NCI-H345 treated with DMSO at 0.1 percent for 48 hours (cell line): ENCODE results near the gene S100A6.
"Not testable (repeated sequence)": the region's sequence is repeated elsewhere in the genome, so short reads cannot be mapped to it uniquely, and the experiment has no call there.

Source experiments
- DNase-seq: peaks from one replicate; lab custom pipeline; 2025; ENCODE audit not compliant: unreplicated experiment; lab: John Stamatoyannopoulos, UW

Gene S100A6

DNA sequence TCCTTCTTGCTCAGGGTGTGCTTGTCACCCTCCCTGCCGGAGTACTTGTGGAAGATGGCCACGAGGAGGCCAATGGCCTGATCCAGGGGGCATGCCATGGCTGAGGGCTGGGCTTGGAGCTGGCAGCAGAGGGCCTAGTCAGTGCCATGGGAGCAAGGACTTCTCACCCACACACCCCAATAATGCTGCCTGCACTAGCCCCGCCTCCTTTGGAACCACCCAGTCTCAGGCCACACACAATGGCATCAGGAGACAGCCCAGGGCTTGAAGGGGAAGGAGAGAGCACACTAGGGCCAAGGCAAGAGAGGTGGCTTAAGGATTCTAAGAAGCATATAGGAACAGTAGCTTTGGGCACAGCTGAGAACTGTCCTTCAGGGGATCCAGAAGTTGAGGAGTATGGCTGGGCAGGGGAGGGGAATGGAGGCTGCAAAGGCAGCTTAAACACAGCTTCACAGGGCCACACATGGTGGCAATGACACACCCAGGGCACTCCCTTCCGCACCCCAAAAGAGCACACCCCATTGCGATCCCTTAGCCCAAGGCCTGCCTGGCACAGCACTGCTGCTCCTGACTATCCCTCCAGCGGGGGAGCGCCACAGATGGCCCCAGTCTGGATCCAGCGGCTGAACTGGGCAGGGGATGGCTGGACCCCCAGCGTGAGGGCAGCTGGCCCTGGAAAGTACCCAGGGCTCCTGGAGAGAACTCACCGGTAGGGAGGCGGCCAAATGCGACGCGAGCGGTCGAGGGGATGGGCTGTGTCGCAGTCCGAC lies at the start of gene S100A6:
TSS of gene S100A6 (minus strand) at position 750 of the 770 bp plus-strand sequence. CDS start at position 98, 652 bp downstream.
- DNase-seq: no peak

DNA sequence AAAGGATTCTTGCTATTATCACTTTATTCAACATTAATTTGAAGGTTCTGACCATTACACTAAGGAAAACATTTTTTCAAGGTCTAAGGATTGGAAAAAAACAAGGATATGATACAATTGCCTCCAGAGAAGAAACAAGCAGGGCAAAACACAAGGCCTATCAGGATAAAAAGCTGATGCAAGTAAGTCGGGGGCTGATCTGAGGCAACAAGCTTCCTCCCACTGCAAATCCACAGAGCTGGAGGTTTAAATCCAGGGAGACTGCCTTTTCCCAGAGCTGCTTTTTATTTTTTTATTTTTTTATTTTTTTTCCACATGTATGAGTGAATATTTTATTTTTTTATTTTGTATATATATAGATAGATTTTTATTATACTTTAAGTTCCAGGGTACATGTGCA lies 49.2 kb upstream of the S100A6 start:
- no peak for DNase-seq

DNA sequence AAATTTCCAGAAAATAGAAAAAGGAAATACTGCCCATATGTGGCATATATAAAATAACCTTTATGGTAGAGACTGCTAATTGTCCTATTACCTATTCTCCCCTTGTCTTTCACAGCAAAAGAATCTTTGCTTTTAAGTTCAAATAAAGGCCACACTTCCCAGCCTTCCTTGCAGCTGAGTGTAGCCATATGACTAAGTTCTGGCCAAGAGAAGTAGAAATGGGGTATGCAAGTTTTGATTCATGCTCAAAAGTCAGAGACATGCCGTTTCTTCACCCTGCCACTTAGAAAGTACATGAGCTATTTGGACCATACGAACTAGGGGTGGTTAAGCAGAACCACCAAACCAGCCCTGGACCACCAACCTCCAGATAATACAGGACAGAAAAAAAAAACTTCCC lies 48.2 kb upstream of the S100A6 start:
- no peak for DNase-seq

DNA sequence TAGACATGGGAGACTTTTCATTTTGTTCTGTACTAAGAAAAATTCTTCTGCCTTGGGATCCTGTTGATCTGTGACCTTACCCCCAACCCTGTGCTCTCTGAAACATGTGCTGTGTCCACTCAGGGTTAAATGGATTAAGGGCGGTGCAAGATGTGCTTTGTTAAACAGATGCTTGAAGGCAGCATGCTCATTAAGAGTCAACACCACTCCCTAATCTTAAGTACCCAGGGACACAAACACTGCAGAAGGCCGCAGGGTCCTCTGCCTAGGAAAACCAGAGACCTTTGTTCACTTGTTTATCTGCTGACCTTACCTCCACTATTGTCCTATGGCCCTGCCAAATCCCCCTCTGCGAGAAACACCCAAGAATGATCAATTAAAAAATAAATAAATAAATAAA lies 47.7 kb upstream of the S100A6 start:
- not testable (repeated sequence) for DNase-seq

DNA sequence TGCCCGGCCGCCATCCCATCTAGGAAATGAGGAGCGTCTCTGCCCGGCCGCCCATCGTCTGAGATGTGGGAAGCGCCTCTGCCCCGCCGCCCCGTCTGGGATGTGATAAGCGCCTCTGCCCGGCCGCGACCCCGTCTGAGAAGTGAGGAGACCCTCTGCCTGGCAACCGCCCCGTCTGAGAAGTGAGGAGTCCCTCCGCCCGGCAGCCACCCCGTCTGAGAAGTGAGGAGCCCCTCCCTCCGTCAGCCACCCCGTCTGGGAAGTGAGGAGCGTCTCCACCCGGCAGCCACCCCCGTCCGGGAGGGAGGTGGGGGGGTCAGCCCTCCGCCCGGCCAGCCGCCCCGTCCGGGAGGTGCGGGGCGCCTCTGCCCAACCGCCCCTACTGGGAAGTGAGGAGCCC lies 47.0 kb upstream of the S100A6 start:
- not testable (repeated sequence) for DNase-seq

DNA sequence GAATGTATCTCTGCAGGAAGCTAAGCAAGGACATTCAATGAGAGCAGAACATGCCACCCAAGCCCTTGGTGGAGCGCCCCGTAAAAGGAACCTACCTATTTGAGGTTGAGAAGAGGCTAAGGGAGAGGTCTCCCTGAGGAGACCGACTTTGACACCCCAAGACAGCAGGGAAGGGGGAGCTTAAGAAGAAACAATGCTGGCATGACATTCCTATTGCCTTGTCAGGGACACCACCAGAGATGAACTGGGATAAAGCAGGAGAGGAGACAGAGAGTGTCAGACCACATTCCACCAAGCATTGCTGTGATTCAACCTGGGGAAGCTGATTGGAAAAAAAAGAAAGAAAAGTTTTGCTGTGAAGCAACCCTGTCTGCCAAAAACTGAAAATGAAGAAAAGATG lies 43.1 kb upstream of the S100A6 start:
- DNase-seq: no peak

DNA sequence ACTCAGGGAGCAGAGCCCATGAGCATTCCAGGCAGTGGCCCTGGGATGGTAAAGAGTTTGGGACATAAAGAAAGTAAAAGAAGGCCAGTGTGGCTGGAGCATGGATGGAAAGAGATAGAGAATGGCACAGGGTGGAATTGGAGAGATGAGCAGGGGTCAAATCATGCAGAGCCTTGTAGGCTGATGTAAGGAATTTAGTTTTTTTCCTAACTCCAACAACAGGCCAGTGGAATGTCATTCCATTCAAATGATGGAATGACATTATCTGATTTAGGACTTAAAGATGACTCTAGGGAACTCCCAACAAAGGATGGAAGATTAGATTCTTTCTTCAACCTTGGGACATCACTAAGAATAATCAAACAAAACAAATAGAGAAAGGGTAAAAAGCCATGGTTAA lies 42.7 kb upstream of the S100A6 start:
- DNase-seq: no peak

DNA sequence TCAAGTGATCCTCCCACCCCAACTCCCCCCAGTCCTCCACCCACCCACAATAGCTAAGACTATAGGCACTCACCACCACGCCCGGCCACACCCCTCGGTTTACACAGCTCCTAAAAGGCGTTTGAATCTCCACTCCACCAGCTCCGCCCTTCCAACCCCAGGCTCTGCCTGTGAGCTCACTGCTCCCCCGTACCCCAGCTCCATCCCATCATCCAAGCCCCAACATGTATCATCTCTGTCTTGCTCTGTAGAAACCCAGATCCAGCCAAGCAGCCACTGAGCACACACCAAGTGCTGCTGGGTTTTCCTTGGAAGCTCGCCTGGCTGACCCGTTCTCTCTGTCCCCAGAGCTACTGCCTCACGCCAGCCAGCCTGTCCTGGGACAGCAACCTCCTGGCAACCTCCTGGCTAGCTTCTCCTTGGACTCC lies 41.8 kb upstream of the S100A6 start:
- no peak for DNase-seq

DNA sequence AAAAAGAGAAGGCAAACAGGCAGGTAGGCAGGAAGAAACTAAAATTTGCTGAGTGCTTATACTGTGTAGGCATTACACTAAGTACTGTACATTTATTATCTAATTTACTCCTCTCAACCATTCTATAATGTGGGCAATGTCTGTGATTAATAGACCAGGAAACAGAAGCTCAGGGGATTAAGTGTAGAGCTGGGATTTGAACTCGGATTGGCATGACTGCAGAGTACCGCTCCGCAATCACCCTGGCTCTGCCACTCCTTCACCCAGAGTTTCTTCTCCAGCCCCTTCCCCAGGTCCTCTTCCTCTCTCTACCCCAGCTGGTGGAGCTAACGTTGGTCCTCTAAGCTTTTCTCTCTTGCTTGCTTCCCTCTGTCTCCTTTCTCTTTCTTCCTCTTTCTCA lies 41.3 kb upstream of the S100A6 start:
- DNase-seq: no peak

DNA sequence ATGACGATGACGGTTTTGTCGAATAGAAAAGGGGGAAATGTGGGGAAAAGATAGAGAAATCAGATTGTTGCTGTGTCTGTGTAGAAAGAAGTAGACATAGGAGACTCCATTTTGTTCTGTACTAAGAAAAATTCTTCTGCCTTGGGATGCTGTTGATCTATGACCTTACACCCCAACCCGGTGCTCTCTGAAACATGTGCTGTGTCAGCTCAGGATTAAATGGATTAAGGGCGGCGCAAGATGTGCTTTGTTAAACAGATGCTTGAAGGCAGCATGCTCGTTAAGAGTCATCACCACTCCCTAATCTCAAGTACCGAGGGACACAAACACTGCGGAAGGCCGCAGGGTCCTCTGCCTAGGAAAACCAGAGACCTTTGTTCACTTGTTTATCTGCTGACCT lies 39.7 kb upstream of the S100A6 start:
- DNase-seq: not testable (repeated sequence)

DNA sequence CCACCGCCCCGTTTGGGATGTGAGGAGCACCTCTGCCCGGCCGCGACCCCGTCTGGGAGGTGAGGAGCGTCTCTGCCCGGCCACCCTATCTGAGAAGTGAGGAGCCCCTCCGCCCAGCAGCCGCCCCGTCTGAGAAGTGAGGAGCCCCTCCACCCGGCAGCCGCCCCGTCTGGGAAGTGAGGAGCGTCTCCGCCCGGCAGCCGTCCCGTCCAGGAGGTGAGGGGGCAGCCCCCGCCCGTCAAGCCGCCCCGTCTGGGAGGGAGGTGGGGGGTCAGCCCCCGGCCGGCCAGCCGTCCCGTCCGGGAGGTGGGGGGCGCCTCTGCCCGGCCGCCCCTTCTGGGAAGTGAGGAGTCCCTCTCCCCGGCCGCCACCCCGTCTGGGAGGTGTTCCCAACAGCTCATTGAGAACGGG lies 39.3 kb upstream of the S100A6 start:
- not testable (repeated sequence) for DNase-seq

DNA sequence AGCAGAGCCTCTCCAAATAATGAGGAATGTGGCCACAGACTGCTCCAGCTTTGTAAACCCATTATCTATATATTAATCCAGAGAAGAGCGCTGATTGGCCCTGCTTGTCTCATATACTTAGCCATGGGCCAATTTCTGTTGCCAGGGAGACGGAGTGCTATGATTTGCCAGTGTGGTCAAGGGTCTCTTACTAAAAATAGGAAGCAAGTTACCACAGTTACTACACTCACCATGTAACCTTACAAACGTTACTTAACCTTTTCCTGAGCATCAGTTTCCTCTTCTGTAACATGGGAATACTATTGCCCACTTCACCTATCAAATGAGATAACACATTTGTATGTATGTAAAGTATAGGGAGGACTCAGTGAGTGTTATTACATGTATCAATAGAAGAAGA lies 37.6 kb upstream of the S100A6 start:
- DNase-seq: no peak

DNA sequence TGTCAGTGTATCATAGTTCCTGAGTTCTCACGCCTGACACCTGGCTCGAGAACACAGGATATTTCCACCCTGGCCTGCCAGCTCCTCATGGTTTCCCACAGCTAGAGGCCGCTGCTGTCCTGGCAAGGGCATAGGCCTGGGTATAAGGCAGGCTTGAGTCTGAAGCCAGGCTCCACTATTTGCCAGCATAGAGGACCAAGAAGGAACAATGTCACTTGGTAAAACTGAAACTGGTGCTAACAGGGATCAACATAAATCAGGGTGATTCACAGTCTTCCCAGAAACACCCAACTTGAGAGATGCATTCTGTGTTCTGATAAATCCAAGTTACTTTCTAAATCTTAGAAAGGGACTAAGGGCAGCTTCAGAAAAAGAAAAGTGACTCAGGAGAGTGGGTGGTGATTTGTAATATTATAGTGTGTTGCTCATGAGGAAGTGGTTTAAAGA lies 36.8 kb upstream of the S100A6 start:
- DNase-seq: peak; percentile 13

DNA sequence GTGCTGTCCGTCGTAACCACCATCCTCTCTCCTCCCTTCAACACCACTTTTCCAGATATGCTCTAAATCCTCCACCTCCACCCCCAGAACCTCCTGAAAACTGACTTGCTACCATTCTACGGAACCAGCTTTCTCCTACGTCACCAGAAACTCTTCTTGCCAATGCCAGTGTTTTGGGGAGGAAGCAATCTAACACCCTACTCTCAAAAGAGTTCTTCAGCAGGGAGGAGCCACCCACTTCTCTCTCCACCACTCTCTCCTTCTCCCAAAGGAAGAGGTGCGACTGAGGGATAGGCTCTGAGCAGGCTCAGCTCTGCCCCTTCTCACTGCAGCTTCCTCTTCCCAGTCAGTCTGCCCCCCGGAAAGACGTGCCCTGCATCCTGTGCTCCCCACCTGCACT lies 35.9 kb upstream of the S100A6 start:
- DNase-seq: no peak

DNA sequence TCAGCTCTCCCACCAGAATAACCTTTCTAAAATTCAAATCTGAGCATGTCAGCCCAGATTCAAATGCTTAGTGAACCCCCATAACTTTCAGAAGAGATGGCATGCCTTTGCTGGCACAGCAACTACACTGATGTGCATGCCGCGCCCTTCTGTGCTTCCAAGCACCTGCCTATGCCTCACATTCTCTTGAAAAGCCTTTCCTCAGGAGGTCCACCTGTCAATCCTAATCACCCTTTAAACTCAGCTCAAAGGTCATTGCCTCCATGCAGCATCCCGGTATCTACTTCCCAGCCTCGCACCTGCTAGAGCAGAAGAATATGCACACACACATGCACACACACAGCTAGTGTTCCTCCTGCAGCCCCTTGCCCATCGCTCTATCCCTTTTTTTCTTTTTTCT lies 35.1 kb upstream of the S100A6 start:
- no peak for DNase-seq

DNA sequence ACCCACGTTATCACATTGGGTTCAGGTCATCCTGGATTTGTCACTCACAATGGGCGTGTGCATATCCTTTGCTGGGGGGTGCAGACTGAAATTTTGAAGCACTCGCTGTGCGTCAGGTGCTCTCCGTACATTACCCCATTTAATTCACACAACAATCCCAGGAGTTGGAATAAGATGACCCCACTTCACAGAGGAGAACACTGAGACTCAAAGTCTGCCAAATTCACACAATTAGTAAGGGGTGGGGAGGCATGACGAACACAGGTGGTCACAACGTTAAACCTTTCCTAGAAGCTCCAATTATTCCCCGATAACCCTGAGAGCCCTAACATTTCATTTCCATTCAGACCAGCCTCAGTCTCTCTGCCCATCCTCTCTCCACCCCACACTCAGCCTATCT lies 33.7 kb upstream of the S100A6 start:
- DNase-seq: no peak

DNA sequence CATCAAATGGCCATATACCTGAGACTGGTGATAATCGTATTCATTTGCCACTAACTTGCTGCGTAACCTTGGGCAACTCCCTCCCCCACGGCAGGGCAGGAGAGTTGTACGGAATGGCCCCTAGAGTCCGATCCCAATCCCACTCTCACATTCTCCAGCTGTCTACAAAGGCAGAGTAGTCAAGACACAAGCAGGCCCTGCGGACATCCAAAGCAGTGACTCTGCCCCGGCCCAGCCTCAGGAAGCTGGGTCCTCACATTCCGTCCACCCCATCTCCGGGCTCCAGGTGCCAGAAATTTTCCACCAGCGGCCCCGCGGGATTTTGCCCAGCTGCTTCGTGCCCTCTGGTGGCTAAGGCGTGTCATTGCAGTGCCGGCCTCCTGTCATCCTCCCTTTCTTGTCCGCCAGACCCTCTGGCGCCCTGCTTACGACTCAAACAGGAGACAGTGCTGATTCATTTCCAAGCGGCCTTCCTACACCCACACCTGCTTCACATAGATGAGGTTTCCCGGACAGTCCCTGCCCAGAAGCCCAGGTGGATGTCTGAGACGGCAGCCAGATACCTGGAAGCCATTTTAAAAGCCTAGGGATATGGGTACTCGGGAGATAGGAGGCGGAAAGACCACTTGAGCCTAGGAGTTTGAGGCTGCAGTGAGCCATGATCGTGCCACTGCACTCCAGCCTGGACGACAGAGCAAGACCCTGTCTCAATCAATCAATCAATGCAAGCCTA lies 32.7 kb upstream of the S100A6 start:
- peak; percentile 98 for DNase-seq

DNA sequence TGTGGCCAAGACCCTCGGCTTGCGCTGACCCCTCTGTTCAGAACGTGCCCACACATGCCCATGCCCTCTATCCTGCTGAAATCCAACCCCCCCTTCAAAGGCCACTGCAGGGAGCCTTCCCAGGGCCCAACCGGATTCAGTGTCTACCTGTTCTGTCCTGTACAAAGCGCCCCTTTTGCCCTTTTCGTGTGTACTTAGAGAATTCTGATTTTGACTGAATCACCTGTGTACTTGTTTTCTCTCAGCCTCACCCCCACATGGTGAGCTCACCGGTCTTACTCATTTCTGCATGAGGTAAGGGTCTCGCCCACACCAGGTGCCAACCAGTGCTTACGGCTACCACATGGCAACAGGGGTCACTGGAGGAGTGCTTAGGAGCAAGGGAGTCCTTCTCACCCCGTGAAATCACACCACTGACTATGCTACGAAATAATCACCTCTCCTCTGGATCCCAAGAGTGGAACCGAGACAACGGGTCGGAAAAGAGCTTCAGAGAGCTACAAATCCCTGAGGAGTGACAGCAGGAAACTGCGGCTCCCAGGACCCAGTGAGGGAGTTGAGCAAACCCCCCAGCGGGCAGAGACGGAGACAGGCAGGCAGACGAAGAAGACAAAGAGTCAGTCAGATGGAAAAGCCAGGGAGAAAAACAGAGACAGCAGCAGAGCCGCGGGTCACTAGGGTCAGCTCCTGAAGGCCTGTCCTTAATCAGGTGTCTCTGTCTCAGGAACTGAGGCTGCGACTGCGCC lies 32.0 kb upstream of the S100A6 start:
- DNase-seq: no peak

DNA sequence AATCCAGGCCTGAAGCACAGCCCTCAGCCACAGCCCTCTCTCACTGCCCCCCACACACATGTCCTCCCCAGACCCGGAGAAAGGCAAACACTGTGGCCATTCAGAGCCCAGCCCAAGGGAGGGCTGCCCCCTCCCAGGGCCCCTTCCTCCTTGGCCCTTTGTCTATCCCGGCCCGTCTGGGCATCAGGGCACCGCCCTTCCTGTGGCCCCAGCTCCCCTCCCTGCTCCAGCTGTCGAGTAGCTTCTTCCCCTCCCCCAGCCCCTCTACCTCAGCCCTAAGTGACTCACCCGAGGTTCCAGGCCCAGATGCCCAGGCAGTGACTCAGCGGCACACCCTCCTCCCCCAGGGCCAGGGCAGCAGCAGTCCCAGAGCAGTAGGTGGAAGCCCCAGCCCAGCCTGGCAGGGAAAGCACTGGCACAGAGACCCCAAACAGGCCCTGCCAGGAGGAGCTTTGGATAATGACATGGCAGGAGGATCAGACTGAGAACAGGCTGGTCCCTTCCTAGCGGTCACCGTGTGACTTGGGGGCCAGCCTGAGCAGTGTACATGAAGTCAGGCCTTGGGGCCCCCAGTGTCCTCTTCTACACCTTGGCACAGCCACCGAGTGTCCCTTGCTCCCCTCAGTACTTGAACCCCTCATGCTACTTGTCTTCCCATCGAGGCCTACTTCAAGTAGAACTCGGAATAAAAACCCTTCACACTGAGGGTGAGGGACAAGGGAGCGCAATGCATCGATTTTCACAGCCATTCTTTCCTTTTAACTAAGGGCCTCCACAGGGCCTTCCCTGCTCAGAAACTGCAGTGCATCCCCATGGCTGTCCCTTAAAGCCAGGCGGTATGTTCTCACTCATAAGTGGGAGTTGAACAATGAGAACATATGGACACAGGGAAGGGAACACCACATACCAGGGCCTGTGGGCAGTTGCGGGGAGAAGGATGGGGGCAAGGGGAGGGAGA lies 30.9 kb upstream of the S100A6 start:
- DNase-seq: peak; percentile 74

DNA sequence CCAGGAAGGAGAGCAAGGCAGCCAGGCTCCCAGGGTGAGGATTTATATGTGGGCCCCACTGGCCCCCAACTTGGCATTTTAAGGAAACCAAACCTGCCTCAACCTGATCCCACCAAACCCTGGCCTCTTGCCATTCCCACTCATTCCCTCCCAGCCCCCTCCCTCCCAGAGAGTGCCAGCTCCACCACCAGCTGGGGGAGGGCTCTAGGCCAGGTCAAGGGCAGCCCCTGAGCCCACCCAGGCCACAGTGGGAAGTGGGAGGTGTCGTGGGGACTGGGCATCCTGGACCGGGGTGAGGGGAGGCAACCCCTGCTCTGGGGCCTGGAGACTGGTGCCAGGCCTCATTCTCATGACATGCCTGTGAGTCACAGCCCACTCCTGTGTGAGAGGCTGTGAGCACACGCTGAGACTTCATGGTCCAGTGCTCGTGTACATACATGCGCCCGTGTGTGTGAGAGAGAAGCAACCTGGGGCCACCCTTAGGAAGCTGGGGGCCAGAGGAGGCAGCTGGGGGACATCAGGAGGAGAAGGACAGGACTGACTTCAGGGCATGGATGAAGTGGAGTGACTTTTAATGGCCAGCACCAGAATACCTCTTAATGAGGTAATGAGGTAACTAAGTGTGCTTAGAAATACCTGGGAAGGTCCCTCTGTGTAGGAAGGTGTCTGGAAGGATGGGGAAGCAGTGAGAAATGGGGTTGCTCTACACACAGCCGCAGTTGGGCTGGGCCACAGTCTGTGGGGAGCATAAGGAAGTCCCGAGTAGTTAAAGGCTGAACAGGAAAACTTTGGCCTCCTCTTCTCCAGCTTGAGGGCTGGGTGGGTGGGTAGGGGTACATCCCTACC lies 30.0 kb upstream of the S100A6 start, which contains the start of gene S100A2:
TSS of gene S100A2 (minus strand) at position 316 of the 846 bp plus-strand sequence. CDS start 1,967 bp downstream, outside the sequence.
- DNase-seq: peak; percentile 96
